NCI-H1092 treated with DMSO at 0.1 percent for 48 hours (cell line): ENCODE measurements around the gene MMAA.
A peak's percentile ranks its signal among the peaks of the same experiment; 100 is the strongest.
"Not testable (repeated sequence)": the region's sequence is repeated elsewhere in the genome, so short reads cannot be mapped to it uniquely, and the experiment has no call there.

ENCODE experiments used
- DNase-seq: peaks from one replicate; lab custom pipeline; 2025; lab: John Stamatoyannopoulos, UW

Gene MMAA

DNA sequence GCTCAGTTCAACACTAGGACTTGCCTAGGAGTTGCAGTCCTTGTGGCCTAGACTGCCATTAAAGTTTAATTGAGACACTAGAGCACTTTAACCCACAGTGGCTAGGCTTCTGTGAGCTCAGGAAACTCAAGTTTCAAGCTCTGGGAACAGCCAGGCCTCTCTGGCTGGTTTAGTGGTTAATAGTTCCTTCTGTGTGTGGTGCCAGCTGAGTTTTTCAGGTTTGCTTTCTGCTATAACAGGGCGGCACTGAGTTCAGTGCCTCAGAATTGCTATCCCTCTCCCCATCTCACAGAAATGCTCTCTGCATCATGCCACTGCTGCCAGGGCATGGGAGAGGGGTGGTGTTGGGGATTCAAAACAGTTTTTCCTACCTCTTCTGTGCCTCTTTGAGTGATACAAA is 15.9 kb downstream of the MMAA start:
- DNase-seq: no peak

DNA sequence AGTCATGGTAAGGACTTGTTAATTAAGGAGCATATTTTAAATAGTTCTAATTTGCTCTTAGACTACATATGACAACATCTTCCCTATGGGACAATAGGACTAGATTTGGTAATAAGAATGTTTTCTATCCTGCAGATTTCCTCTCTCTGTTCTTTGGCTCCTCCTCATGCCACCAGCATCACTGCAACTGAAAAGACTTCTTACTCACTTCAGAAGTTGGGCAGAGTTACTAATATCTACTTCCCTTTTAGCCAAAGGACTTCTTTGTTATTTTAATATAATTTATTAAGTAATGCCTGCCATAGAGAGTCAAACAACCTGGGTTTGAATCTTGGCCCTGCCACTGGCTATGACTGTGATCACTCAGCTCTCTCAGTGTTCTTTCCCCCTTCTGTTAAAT is 16.4 kb downstream of the MMAA start:
- no peak for DNase-seq

GRCh38 chr4:145639186-145639698 is 20.1 kb downstream of the MMAA start:
- no peak for DNase-seq

DNA sequence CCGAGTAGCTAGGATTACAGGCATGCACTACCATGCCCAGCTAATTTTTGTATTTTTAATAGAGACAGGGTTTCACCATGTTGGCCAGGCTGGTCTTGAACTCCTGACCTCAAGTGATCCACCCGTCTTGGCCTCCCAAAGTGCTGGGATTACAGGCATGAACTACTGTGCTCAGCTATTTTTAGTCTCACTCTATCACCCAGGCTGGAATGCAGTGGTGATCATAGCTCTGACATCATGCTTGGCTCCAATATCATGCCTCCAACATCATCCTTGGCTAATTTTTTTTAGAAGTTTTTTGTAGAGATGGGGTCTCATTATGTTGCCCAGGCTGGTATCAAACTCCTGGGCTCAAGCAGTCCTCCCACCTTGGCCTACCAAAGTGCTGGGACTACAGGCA is 21.1 kb downstream of the MMAA start:
- DNase-seq: not testable (repeated sequence)

GRCh38 chr4:145643295-145643694 is 24.1 kb downstream of the MMAA start:
- no peak for DNase-seq

- peak; percentile 2 for DNase-seq
Observed at GRCh38 chr4:145644699-145645098, 25.5 kb downstream of the MMAA start.

DNA sequence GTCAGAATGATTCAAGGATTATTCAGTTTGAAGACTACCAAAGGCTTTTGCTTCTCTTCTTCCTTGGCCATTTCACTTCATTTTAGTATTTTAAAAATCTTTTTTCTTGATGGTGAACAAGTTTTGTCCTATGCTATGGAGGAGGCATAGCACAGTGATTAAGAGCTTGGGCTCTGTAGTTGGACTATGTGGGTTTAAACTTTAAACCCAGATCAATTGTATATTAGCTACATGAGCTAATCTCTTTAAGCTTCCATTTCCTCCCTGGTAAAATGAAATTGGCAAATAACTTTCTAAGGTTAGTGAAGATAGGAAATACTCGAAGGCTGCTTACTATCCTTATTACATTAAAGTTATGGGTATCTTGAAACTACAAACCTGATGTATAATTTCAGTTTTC is 37.0 kb downstream of the MMAA start:
- DNase-seq: no peak

GRCh38 chr4:145660064-145660463 is 40.9 kb downstream of the MMAA start:
- DNase-seq: no peak

DNA sequence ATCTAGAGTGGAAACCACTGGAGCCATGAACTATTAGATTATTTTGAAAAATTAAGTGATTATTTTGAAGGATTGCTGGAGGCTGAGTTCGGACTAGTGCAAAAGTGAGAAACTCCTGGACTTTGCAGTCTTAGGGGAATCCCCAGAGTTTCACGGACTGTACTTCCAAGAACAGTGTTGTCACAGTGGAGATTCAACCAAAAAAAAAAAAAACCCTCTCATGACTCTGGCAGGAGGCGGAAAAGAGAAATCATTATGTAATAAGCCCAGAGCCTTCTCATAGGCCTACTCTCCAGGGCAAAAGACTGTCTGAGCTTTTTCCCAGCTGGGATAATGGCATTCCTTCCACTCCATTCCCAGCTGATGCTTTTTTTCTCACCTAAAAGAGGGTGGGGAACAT is 44.0 kb downstream of the MMAA start:
- DNase-seq: no peak

DNA sequence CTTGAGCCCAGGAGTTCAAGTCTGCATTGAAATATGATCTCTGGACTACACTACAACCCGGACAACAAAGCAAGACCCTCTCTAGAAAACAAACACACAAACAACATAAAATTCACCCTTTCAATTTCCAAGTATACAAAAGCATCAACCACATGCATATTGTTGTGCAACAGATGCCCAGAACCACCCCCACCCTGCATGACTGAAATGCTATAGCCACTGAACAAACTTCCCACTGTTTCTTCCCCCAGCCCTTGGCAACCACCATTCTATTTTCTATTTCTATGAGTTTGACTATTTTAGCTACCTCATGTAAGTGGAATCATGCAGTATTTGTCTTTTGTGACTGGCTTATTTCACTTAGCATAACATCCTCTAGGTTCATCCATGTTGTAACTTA is 46.6 kb downstream of the MMAA start:
- no peak for DNase-seq

GRCh38 chr4:145670422-145670821 is 51.2 kb downstream of the MMAA start:
- no peak for DNase-seq

DNA sequence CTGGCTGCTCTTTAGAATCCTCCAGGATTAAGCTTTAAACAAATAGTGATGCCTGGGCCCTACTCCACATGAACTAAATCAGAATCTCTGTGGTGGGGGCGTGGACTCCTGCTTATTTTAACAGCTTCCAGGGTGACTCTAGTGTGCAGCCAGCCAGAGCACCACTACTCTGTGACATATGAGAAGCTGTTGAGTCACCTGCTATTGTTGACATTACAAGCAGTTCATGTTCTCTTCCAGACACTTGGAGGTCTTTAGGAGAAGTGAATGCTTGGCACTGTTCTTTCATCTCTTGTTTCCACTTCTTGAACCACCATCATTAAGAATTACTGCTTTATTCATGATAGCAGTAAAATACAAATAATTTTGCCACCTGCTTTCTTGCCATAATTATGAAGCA is 60.3 kb downstream of the MMAA start:
- peak; percentile 91 for DNase-seq

DNA sequence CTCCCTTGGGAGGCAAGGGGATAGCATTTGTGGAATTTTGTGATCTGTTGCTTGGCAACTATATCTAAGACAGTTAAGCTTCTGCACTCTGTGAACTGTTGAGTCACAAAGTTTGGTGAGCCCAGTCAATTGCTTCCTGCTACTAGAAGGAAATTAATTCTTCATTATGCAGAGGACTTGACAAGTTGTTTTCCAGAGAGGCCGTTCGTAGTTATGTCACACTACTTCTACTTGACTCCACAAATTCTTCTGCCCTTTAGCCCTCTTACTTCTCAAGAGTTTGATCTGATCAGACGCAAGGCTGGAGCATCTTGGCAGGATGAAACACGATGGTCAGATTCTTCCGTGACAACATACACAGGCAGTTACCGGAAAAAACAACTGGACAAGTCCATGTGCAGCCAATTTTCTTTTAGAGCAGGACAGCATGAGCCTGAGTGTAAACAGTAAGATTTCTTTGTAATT is 60.8 kb downstream of the MMAA start, which contains the start of gene C4orf51:
C4orf51 (plus strand) TSS at position 156 of the 465 bp plus-strand sequence; CDS start at position 214, 58 bp downstream.
- peak; percentile 62 for DNase-seq

DNA sequence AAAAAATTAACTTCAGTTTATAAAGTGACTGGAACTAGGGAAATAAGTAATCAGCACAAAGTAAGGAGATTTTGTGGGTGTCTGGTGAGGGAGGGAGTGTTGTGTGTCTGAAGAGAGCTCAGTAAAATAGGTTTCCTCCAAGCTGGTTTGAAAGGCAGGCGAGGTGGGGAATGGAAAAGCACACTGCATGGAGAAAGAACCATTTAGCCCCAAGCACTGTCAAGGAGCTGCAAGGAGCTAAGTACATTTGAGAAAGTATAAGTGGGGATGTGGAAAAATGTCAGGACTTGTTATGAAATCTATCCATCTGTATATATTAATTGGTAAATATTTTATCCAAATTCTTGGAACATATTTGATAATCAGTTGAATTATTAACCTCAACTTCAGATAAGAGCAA is 61.7 kb downstream of the MMAA start:
- DNase-seq: no peak

DNA sequence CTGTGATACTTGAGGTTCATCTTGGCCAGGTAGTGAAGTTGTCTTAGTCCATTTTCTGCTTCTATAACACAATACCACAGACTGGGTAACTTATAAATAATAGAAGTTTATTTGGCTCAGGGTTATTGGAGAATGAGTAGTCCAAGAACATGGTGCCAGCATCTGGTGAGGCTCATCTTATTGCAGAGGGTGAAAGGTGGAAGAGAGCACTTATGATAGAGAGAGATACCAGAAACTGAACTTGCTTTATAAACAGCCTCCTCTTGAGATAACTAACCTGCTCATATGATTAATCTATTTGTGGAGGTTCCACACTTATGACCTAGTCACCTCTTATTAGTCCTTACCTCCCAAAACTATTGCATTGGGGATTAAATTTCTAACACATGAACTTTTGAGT is 62.3 kb downstream of the MMAA start:
- DNase-seq: no peak

DNA sequence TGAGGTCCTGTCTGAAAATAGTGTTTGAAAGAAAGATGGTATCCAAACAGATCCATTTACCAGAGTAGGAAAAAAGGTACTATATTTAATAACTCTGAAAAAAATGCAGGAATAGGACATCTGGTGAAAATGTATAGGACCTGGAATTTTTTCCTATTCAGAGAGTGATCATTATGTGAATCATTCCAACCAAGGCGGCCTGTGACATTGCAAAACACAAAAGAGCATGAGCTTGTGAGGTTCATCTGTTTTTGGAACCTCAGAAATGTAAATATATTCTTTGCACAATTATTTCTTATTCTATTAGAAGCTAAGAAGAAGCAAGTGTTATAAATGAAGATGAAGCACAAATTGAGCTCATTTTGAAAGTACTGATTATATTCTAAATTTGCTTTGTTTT is 62.8 kb downstream of the MMAA start:
- no peak for DNase-seq

DNA sequence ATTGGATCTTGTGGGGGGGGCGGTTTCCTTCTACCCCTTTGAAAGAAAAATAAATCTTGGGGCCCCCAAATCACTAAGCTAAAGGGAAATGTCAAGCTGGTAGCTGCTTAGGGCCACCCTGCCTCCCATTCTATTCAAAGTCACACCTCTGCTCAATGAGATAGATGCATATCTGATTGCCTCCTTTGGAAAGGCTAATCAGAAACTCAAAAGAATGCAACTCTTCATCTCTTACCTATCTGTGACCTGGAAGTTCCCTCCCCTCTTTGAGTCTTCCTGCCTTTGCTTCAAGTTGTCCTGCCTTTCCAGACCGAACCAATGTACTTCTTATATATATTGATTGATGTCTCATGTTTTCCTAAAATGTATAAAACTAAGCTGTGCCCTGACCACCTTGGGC is 67.8 kb downstream of the MMAA start:
- DNase-seq: no peak

DNA sequence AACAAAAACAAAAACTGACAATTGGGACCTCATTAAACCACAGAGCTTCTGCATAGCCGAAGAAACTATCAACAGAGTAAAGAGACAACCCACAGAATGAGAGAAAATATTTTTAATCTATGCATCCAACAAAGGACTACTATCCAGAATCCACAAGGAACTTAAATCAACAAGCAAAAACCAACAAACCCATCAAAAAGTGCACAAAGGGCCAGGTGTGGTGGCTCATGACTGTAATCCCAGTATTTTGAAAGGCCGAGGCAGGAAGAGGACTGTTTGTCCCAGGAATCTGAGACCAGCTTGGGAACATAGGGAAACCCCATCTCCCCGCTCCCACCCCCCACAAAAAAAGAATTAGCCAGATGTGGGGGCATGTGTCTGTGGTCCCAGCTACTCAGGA is 71.4 kb downstream of the MMAA start:
- no peak for DNase-seq

DNA sequence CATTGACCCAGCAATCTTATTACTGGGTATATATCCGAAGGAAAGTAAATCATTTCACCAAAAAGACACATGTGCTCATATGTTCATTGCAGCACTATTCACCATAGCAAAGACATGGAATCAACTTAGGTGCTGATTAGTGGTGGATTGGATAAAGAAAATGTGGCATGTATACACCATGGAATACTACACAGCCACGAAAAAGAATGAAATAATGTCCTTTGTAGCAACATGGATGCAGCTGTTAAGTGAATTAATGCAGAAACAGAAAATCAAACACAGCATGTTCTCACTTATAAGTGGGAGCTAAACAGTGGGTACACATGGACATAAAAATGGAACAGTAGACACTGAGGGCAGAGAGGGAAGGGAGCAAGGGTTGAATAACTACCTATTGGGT is 72.2 kb downstream of the MMAA start:
- DNase-seq: not testable (repeated sequence)

DNA sequence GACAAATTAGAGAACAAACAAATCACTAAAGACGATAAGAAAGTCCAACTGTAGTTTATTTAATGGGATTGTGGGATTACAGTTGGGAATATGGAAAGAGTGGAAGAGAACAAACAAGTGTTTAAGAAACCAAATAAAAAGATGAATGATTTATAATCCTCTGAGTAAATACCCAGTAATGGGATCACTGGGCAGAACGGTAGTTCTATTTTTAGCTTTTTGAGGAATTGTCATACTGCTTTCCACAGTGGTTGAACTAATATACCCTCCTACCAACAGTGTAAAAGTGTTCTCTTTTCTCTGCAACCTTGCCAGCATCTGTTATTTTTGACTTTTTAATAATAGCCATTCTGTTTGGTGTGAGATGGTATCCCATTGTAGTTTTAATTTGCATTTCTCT is 75.7 kb downstream of the MMAA start:
- DNase-seq: no peak

GRCh38 chr4:145697332-145697731 is 78.1 kb downstream of the MMAA start:
- DNase-seq: no peak

DNA sequence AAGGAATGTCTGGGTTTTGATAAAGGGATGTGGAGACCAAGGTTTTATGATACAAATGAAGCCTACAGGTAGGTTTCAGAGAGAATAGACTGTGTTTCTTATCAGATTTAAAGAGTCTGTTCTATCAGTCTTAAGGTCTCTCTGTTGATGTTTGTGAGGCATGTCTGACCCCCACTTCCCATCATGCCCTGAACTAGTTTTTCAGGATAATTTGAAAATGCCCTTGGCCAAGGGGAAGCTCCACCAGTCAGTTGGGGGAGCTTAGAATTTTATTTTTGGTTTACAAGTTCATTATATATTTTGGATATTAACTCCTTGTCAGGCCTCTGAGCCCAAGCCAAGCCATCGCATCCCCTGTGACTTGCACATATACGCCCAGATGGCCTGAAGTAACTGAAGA is 79.3 kb downstream of the MMAA start:
- DNase-seq: no peak

DNA sequence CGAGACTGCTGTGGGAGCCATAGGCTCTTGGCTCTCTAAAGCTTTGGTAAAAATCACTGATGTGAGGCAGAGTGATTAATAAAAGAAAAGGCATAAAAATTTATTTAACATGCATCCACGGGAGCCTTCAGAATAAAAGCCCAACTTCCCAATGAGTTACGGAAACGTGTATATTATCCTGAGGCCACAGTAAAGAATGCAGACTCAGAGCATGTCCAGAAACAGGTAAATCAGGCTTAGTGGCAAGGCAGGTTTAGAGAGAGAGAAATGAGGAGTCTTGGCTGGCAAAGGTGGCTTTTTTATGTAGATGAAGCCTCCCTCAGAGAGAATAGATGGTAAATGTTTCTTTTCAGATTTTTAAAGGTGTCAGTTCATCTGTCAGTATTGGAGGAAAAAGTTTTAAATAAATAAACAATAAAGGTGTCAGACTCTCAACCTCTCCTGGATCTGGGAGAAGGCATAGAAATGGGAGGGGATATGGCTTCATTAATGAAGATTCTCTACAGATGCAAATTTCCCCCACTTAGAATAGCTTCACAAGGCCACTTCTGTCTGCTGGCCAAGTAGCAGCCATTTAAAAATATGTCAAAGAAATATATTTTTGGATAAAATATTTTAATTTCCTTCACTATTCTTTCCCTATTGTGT is 84.8 kb downstream of the MMAA start:
- no peak for DNase-seq

- peak; percentile 61 for DNase-seq
Observed at GRCh38 chr4:145709336-145709735, 90.2 kb downstream of the MMAA start.
